MM.1S (cell line): ENCODE results near the gene RGS19.

ENCODE experiments used
- CTCF ChIP-seq: fragments of 300-600 bp; sonication (generic); IDR thresholded peaks from 2 replicates; pipeline ENCODE4 v1.5.1; 2016; ENCODE audit warnings: antibody characterized with exemption, low read length, mixed read lengths
- EZH2 ChIP-seq: fragments of 300-600 bp; sonication (generic); optimal IDR thresholded peaks from 2 replicates; pipeline ENCODE3; 2017; ENCODE audit warnings: low read depth, mild to moderate bottlenecking, antibody characterized with exemption, low read length, mixed read lengths

GRCh38 chr20:64099880-64100565 is 20.7 kb upstream of the RGS19 start:
- TF ChIP-seq EZH2 (no peak), CTCF (no peak)
